Measurements from ENCODE around the gene COG2. TPM values are rescaled to one million over a fixed set of nuclear protein-coding genes. Genes with fewer than 3 reads are reported as not detected.
"Not testable (repeated sequence)": the region's sequence is repeated elsewhere in the genome, so short reads cannot be mapped to it uniquely, and the experiment has no call there.

The COG2 gene, protein sequence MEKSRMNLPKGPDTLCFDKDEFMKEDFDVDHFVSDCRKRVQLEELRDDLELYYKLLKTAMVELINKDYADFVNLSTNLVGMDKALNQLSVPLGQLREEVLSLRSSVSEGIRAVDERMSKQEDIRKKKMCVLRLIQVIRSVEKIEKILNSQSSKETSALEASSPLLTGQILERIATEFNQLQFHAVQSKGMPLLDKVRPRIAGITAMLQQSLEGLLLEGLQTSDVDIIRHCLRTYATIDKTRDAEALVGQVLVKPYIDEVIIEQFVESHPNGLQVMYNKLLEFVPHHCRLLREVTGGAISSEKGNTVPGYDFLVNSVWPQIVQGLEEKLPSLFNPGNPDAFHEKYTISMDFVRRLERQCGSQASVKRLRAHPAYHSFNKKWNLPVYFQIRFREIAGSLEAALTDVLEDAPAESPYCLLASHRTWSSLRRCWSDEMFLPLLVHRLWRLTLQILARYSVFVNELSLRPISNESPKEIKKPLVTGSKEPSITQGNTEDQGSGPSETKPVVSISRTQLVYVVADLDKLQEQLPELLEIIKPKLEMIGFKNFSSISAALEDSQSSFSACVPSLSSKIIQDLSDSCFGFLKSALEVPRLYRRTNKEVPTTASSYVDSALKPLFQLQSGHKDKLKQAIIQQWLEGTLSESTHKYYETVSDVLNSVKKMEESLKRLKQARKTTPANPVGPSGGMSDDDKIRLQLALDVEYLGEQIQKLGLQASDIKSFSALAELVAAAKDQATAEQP
- 21.2 TPM for polyA plus RNA-seq (ENCODE audit: insufficient read length)

DNA sequence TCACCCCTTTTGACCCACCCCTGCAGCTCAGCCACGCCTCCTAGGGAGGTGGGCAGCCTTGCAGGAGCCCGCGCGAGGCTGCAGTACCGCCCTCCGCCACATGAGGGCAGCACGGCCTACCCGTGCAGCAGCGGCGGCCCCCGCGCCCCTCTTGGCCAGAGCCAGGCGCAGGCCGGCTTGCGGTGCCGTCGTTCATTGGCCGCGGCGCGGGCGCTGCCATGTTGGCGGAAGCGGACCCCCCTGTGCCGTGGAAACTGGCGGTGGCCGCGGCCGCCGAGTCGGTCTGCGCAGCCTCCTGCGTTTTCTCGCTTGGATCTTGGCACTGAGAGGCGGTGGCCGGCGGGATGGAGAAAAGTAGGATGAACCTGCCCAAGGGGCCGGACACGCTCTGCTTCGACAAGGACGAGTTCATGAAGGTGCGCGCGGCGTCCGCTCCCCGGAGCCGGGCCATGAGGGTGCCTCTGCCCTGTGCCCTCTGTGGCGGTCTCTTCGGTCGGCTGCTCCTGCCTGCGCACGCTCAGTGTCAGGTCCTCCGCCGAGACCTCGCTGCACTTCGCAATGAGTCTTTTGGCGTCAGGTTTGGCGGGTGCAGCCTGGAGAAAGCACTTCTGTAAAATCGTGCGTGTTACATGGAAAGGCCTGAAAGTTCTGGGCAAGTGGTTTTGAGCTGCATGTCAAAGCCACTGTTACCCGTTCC, at the start of gene COG2:
TSS of gene COG2 (plus strand) at position 219 of the 697 bp plus-strand sequence. CDS start at position 345, 126 bp downstream.
- peak; percentile 73 for DNase-seq (ENCODE audit: low read depth)

DNA sequence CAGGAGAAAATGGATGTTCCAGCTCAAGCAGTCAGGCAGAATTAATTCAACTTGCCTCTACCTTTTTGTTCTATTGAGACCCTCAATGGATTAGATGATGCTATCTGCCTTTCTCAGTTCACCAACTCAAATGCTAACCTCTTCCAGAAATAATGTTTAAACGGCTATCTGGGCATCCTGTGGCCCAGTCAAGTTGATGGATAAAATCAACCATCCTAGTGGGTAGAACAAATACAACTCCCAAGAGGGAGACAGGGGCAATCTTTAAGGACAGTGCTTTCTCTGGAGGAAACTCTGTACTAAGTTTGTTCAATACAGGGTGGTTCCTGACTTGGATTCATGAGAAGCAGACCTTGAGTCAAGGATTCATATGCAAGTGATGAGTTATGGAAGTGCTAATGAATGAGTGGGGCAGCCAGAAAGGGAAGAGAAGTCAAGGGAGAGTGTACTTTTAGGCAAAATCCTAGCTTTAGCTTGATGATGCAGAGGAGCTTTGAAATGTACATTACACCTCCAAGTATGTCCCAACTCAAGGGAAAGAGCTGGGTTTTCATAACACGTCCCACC, 49.4 kb upstream of the COG2 start:
- no peak for DNase-seq (ENCODE audit: low read depth)

DNA sequence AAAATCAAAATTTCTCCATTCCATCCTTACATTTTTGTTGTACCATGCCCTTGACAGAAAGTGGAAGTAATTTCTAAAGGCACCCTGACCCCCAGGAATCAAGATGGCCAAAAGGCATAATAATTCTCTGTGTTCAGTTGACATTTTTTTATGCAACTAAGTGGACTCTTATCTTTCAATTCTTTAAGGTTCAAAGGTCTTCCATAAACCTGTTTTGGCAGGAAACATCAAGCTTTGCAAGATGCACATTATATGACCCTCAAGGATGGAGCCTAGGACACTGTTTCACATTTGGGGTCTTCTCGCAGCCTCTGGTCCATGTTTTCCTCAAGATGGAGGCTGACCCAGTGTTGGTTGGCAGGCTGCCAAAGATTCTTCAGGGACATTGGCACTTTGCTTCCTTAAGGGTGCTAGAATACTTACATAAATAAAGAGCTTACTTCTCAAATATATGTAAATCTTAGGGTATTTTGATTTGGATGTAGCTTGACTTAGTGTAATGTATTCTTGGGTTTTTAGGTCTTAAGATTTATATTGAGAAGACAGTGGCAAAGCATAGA, 48.0 kb upstream of the COG2 start:
- DNase-seq (ENCODE audit: low read depth) = no peak

DNA sequence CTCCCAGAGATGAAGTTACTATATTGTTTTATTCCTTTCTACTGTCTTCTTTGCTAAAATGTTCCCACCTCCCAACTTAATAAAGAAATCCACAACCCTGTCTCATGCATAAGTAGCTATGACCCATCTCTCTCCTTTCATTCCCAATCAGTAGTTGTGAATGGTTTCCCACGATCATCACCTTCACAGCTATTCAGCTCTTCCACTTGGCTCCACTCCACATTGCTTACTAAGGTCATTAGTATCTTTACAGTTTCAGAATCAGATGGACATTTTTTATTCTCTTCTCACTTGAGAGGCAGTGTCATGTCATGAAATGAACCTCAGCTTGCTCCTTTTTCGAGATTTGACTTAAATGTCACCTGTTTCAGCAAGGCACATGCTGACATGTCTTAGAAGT, 47.1 kb upstream of the COG2 start:
- DNase-seq (ENCODE audit: low read depth) = no peak

DNA sequence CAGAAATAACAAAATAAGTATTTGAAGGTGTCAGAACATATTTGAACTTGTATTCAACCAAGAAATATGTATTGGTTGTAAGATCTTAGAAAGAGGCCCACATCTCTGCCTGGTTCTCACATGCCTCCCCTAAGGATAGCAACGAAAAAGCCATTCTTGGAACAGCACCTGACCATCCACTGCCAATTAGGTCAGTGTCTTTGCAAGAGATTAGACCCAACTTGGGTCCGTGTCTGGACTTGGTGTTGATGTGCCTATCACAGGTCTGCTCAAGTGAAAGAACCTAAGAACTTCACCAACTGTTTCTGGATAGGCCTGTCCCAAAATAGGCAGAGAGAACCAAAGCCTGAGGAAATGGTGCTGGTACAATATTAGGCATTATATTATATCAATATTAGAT, 46.0 kb upstream of the COG2 start:
- no peak for DNase-seq (ENCODE audit: low read depth)

DNA sequence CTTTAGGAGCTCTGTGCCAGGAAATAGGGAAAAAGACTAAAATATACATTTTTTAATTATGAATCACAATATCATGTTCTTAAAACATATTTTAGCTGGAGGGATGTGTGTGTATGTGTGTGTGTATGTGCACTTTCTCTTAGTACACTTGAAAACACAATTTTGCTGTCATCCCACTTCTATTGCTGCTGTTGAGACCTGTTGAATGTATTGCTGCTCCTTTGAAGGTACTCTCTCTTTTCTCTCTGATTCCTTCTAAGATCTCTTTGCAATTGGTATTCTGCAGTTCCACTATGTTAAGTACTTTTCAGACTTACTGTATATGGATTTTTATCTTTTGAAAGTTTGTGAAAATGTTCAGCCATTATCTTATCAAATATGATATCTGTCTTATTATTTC, 43.5 kb upstream of the COG2 start:
- no peak for DNase-seq (ENCODE audit: low read depth)

DNA sequence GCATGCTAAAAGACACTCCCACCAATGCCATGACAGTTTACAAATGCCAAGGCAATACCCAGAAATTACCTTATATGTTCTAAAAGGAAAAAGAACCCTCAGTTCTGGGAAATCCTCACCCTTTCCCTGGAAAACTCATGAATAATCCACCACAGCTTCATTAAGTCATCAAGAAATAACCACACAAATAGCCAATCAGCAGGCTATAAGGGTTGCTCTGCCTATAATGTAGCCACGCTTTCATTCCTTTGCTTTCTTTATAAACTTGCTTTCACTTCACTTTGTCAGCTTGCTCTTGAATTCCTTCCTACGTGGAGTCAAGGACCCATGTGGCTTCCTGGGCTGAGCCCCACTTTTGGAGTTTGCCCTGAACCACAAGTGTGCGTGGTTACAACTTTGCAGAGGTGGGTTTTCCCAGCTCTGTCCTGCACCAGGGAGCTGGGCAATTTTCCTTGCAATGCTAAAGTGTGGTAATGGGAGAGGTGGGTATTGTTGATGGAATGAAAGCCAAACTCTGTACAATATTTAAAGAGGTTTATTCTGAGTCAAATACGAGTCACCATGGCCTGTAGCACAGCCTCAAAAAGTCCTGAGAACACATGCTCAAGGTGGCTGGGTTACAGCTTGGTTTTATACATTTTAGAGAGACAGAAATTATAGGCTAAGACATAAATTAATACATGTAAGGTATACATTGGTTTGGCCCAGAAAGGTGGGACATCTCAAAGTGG, 42.2 kb upstream of the COG2 start:
- DNase-seq (ENCODE audit: low read depth) = no peak

DNA sequence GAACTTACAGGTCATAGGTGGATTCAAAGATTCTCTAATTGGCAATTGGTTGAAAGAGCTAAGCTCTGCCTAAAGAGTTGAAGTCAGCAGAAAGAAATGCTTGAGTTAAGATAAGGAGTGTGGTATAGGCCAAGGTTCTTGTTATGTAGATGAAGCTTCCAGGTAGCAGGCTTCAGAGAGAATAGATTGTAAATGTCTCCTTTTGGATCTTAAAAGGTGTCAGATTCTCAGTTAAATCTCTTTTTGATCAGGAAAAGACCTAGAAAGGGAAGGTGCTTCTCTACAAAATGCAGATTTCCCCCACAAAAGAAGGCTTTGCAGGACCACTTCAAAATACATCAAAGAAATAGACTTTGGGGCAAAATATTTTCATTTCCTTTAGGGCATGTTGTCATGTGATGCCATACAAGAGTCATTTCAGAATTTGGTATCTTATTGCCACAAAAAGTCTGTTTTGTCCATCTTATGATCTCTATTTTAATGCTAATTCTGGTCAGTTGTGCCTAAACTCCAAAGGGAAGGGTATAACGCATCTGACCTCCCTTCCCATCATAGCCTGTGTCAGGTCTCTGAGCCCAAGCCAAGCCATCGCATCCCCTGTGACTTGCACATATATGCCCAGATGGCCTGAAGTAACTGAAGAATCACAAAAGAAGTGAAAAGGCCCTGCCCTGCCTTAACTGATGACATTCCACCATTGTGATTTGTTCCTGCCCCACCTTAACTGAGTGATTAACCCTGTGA, 41.5 kb upstream of the COG2 start:
- not testable (repeated sequence) for DNase-seq (ENCODE audit: low read depth)

DNA sequence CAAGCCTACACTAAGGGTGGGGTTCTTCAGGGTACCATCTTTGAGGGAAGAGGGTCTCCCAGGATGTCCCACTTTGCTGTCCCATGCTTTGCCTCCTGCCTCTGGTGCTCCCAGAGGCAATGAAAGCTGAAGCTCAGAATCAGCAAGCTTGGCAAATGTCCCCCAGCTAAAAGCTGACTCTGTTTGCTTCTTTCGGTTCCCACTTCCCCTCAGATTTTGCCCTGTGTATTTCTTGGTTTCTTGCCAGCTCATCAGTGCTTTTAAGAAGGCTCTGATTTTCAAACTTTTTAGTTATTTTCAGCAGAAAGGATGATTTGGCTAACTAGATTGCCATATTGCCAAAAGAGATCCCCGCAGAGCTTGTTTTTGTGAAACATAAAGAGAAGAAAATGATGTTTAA, 33.1 kb upstream of the COG2 start:
- DNase-seq (ENCODE audit: low read depth) = no peak

DNA sequence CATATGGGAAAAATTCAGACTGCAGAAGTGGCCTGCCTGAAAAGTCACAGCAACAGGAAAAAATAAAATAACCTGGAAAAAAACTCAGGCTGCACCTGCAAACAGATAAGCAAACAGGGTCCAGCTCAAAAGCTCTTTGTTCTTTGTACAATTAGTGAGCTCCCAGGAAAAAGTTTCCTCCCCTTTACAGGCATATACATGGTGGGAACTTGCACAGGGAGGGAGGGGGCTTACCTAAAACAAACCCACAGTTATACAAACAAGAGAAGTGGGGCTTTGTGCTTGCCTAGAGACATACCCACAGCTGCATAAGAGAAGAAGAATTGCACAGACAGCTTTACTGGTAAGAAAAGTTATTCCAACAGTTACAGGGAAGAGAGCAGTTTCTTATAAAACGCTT, 31.7 kb upstream of the COG2 start:
- DNase-seq (ENCODE audit: low read depth) = no peak

DNA sequence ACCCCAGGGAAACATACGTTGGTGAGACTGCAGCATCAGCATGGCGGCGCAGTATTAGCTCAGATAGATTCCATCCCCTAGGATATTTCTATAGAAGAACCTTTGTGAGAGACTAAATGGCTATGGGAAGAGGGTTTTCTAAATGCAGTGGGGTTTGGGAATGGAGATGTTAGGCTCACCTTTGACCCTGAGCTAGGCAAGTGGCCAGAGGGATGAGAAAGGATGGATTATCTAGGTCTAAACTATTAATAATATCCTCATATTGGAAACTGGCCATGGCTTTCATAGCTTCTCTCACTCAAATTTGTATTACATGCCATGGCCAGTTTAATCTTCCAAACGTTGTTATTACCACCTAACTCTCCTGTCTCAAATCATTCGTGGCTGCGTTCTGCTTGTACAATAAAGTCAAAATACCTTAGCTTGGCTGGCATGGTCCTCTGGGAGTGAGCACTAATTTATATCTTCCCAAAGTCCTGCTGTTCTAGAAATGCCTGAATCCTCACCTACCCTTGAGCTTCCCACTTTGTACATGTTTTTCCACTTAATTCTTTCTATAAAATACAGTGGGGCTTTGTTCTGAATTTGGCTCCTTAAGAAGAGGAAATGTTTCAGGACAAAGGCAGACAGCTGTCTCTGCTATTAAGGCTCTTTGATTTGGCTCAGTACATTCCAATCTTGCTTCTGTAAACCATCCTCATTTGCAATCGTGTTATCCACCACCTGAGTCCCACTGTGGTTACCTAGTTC, 31.0 kb upstream of the COG2 start:
- no peak for DNase-seq (ENCODE audit: low read depth)

DNA sequence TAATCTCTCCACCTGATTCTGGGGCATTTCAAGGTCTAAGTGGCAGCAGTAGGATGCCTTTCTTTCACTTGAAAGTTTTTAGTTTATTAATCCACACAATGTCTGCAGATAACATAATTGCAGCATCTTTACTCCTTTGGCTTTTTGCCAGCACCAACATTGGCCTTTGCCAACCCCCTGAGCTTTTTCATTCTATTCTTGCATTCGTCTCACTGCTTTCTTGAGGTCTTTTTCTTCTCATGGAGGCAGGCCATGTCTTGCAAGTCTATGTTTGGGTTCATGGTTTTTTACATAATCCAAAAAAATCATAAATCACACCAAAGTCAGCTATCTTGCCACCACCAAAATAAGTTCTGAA, 30.4 kb upstream of the COG2 start:
- DNase-seq (ENCODE audit: low read depth) = no peak

DNA sequence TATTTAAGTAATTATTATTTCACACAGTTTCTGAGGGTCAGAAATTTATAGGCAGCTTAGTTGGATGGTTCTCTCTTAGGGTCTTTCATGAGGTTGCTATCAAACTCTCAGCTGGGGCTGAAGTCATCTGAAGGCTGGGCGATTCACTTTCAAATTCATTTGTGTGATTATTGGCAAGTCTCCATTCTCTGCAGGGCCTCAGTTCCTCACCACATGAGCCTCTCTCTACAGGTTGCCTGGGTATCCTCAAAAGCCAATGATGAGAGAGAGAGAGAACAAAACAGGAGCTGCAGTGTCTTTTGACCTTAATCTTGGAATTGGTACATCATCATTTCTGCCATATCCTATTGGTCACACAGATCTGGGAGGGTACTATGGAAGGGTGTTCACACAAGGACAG, 29.6 kb upstream of the COG2 start:
- no peak for DNase-seq (ENCODE audit: low read depth)

DNA sequence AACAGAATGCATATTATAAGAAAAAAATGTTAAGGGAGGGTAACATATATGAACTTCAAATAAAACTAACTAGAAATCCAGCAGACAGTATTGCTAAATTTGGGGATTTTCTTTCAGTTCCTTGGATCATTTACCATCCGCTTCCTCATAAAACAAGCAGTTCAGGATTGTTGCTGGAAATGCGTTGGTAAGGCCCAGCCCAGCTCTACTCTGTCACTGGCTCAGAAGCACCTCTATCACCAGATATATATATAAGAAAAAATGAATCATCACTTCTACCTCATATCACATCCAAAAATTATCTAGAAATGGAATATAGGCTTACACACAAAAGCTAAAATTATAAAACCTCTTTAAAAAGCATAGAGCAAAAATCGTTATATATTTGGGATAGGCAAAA, 28.2 kb upstream of the COG2 start:
- no peak for DNase-seq (ENCODE audit: low read depth)

DNA sequence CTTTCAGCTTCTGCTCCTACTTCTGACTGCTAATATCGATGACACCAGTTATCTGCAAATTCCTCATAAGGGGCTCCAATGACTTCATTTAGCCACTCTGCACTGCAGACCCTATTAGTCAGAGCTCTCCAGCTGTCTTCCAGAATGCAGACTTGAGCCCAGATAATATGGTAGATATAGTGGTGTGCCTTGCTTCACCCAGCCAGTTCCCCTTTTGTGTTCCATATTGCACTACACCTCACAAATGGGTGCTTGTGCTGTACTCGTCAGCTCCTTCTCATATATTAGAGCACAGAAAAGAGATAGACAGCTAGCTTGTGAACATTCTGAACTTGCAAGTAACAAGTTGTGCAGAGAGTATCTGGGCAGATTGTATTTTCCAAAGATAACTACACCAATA, 23.7 kb upstream of the COG2 start:
- DNase-seq (ENCODE audit: low read depth) = no peak

DNA sequence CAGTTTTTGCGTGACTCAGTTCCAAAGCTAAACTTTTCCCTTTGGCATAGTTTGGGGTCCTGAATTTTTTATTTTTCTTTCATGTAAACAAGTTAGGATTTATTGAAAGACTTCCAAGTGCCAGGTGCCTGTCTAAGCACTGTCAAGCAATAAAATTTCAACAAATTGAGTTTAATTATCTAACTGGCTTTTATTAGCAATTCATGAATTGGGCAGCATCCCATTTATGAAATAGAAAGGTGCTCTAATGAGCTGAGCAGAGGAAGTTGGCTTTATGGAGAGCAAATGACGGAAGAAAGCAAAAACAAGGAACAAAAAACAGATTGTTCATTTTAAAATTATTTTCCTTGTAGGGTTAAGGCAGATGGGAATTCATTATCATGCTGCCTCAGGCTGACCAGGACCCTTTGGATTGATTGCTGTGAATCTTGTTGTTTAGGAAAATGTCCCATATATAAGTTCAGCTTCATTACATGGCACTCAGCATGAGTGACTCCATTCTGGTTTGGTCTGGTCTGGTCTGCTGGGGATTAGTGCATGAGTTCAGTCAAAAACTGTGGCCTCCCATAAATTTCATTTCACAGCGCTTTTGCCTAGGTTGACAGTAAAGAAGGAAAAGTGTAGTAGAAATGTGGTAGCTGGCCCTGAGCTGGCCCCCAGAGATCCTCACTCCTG, 21.5 kb upstream of the COG2 start:
- DNase-seq (ENCODE audit: low read depth) = no peak

DNA sequence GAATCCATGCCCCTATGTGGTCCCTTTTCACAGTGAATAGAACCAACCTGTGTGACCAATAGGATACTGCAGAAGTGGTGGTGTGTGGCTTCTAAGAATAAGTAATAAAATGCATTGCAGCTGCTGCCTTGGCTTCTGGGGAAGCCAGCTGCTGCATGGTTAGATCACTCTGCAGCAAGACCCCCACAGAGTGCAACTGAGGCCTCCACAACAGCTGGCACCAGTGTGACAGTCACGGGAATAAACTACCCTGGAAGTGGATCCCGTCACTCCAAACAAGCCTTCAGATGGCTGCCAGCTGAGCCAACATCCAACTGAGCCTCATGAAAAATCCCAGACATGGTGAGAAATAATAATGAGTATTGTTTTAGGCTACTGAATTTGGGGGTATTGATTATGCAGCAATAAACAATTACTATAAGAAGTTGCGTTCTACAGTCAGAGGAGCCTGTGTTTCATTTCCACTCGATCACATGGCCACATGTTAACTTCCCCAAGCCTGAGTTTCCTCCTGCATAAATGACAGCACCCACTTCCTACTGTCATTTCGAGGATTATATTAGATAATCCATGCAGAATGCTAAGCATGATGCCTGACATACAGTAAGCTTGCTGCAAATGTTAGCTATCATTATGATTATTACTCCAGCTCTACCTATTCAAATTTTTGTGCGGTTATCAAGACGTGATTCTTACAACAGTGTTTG, 20.8 kb upstream of the COG2 start:
- DNase-seq (ENCODE audit: low read depth) = peak; percentile 29

DNA sequence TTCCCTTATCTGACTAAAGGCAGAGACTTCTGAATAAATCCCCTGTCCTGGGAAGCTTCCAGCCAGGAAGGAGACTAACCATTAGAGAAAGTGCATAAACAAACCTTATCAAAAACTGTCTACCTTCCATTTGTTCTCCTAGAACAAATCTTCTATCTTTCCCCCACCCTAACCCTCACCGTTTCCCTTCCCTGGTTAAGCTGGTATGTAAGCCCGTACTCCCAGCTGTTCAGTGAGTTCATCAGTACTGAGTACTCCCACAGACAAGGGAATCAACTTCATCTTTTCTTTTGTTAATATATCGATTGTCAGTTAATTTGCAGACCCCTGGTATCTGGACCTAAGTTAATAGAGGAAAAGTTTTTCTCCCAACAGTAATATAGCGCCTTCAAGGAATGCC, 20.1 kb upstream of the COG2 start:
- DNase-seq (ENCODE audit: low read depth) = no peak

Measured in forelimb muscle (tissue), 1 donor.